Measurements from ENCODE around the gene INSYN2A. TPM values are rescaled to one million over a fixed set of nuclear protein-coding genes. Genes with fewer than 3 reads are reported as not detected.

Gene INSYN2A
- total and polyA plus RNA-seq, 10 of the 15 experiments (the other 5 are each of a cell fraction or from before 2014, with no cell fraction given): not detected

DNA sequence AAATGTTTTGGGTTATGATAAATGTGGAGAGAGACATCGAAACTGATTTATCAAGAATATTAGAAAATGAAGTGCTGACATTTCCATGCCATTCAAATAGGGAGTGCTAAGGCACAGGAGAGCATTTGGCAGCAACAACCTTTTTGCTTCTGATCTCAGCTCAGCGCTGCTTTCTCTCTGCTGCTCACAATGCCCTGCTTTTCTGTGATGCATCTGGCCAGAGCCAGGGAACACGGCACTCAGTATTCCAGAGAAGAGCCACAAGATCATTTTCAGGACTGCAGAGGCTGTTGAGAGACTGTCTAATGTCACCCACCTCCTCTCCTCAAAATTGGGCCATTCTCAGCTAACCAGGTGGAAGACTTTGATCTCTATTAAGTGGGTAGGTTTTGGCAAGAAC, 28.1 kb downstream of the INSYN2A start (continued):
- TF ChIP-seq, protein P1, sequence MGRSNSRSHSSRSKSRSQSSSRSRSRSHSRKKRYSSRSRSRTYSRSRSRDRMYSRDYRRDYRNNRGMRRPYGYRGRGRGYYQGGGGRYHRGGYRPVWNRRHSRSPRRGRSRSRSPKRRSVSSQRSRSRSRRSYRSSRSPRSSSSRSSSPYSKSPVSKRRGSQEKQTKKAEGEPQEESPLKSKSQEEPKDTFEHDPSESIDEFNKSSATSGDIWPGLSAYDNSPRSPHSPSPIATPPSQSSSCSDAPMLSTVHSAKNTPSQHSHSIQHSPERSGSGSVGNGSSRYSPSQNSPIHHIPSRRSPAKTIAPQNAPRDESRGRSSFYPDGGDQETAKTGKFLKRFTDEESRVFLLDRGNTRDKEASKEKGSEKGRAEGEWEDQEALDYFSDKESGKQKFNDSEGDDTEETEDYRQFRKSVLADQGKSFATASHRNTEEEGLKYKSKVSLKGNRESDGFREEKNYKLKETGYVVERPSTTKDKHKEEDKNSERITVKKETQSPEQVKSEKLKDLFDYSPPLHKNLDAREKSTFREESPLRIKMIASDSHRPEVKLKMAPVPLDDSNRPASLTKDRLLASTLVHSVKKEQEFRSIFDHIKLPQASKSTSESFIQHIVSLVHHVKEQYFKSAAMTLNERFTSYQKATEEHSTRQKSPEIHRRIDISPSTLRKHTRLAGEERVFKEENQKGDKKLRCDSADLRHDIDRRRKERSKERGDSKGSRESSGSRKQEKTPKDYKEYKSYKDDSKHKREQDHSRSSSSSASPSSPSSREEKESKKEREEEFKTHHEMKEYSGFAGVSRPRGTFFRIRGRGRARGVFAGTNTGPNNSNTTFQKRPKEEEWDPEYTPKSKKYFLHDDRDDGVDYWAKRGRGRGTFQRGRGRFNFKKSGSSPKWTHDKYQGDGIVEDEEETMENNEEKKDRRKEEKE (IDR thresholded peaks at IDR 0.05): no peak
- TF ChIP-seq NR2C1 (IDR thresholded peaks at IDR 0.05): no peak

DNA sequence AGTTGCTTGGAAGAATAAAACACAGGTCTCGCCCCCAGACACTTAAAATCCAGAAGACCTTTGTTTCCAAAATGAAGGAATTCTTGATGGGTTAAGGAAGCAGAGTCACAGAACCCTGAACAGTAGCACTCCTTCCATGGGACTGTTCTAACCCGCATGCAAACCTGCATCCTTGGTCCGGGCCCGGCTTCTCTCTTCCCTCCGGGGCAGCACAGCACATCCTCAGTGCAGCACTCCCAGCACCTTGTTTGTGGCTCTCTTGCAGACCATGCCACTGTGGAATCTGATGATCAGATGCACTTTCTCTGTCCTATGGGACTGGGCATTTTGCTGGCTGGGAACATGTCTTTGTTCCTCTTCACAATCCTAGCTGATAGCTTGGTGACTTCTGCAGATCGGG, 33.5 kb downstream of the INSYN2A start:
- WGBS (ENCODE audit: insufficient coverage, insufficient replicate concordance, low lambda C conversion rate, missing lambda C conversion rate): 23% methylated on average over 6 of the region's 6 CpGs

More for the DNA sequence above, 33.5 kb downstream of the INSYN2A start:
- intact Hi-C loops (cut with micrococcal nuclease; ENCODE audit: unreplicated experiment): no loop called here
- ChIA-PET SMC1A (ENCODE audit: uncharacterized antibody, unreplicated experiment) (no interaction called here), RAD21 (ENCODE audit: unreplicated experiment) (no interaction called here), CTCF (no interaction called here), POLR2A (no interaction called here)
- no peaks in the 10 kb centered on the region for H3K4me1 ChIP-seq (ENCODE audit: control insufficient read depth, insufficient read depth, low read length)
- no peak overlapping the region for H3K4me3 ChIP-seq
- in situ Hi-C loops (cut with MboI): no loop called here
- H3K27me3 ChIP-seq (replicated peaks in 1 of 2; ENCODE audit: control insufficient read depth in 2 of 2, insufficient read depth in 2 of 2, low read length in 1 of 2): no peaks in the 10 kb centered on the region
- no peak for ATAC-seq
- no peaks in the 10 kb centered on the region for H4K20me1 ChIP-seq (ENCODE audit: control insufficient read depth, insufficient read depth)
- H3K79me2 ChIP-seq (ENCODE audit: control insufficient read depth, insufficient read depth, low read length): no peaks in the 10 kb centered on the region
- TF ChIP-seq CEBPB (IDR thresholded peaks at IDR 0.05; ENCODE audit: borderline replicate concordance in 1 of 2, low read depth in 2 of 2, low read length in 2 of 2) (no peak), CREM (IDR thresholded peaks at IDR 0.05; ENCODE audit: low read depth) (no peak), ESRRA (IDR thresholded peaks at IDR 0.05; ENCODE audit: low read length) (no peak), HDAC6 (IDR thresholded peaks at IDR 0.05; ENCODE audit: unreplicated experiment) (no peak), RB1 (IDR thresholded peaks at IDR 0.05; ENCODE audit: borderline replicate concordance) (no peak)
- TF ChIP-seq, protein P2, sequence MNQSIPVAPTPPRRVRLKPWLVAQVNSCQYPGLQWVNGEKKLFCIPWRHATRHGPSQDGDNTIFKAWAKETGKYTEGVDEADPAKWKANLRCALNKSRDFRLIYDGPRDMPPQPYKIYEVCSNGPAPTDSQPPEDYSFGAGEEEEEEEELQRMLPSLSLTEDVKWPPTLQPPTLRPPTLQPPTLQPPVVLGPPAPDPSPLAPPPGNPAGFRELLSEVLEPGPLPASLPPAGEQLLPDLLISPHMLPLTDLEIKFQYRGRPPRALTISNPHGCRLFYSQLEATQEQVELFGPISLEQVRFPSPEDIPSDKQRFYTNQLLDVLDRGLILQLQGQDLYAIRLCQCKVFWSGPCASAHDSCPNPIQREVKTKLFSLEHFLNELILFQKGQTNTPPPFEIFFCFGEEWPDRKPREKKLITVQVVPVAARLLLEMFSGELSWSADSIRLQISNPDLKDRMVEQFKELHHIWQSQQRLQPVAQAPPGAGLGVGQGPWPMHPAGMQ (IDR thresholded peaks at IDR 0.05; ENCODE audit: borderline replicate concordance): no peak
- TF ChIP-seq, protein P3, sequence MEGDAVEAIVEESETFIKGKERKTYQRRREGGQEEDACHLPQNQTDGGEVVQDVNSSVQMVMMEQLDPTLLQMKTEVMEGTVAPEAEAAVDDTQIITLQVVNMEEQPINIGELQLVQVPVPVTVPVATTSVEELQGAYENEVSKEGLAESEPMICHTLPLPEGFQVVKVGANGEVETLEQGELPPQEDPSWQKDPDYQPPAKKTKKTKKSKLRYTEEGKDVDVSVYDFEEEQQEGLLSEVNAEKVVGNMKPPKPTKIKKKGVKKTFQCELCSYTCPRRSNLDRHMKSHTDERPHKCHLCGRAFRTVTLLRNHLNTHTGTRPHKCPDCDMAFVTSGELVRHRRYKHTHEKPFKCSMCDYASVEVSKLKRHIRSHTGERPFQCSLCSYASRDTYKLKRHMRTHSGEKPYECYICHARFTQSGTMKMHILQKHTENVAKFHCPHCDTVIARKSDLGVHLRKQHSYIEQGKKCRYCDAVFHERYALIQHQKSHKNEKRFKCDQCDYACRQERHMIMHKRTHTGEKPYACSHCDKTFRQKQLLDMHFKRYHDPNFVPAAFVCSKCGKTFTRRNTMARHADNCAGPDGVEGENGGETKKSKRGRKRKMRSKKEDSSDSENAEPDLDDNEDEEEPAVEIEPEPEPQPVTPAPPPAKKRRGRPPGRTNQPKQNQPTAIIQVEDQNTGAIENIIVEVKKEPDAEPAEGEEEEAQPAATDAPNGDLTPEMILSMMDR (IDR thresholded peaks at IDR 0.05 in 2 of 3, conservative IDR thresholded peaks at IDR 0.05 in 1 of 3; ENCODE audit: control insufficient read depth in 2 of 3, extremely low read depth in 1 of 3, insufficient read depth in 1 of 3, low read depth in 3 of 3, low read length in 3 of 3): no peak
- TF ChIP-seq, protein P4, sequence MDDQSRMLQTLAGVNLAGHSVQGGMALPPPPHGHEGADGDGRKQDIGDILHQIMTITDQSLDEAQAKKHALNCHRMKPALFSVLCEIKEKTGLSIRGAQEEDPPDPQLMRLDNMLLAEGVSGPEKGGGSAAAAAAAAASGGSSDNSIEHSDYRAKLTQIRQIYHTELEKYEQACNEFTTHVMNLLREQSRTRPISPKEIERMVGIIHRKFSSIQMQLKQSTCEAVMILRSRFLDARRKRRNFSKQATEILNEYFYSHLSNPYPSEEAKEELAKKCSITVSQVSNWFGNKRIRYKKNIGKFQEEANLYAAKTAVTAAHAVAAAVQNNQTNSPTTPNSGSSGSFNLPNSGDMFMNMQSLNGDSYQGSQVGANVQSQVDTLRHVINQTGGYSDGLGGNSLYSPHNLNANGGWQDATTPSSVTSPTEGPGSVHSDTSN (IDR thresholded peaks at IDR 0.05; ENCODE audit: insufficient replicate concordance, low read depth, low read length): no peak
- TF ChIP-seq, protein P5, sequence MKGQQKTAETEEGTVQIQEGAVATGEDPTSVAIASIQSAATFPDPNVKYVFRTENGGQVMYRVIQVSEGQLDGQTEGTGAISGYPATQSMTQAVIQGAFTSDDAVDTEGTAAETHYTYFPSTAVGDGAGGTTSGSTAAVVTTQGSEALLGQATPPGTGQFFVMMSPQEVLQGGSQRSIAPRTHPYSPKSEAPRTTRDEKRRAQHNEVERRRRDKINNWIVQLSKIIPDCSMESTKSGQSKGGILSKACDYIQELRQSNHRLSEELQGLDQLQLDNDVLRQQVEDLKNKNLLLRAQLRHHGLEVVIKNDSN (IDR thresholded peaks at IDR 0.05; ENCODE audit: borderline replicate concordance, extremely low read length, insufficient read depth, low read depth, low read length): no peak
- H3K9ac ChIP-seq (ENCODE audit: control insufficient read depth, insufficient read depth, low read length): no peak overlapping the region
- no peak for FAIRE-seq
- H3K4me2 ChIP-seq (ENCODE audit: control insufficient read depth, insufficient read depth): no peak overlapping the region
- no TSS peak for BruUV-seq (replicated peaks)
- no peaks in the 10 kb centered on the region for H3K9me3 ChIP-seq (replicated peaks; ENCODE audit: control insufficient read depth, insufficient read depth, low read length)
- H3K27ac ChIP-seq (ENCODE audit: control insufficient read depth, insufficient read depth): no peak overlapping the region
- no peak overlapping the region for H2AFZ ChIP-seq (ENCODE audit: control insufficient read depth, low read depth, low read length)
- DNase-seq (ENCODE audit: low read depth, low spot score): no peak
- H3K36me3 ChIP-seq (ENCODE audit: control insufficient read depth in 2 of 2, insufficient read depth in 2 of 2, low read length in 1 of 2): no peaks in the 10 kb centered on the region

All from GM12878 (cell line).